ENCODE measurements around the gene TP53. TPM values are rescaled to one million over a fixed set of nuclear protein-coding genes. Genes with fewer than 3 reads are reported as not detected.

TP53 gene
- total RNA-seq, 2 experiments from 2014 or later = 69.2 to 172 TPM

DNA sequence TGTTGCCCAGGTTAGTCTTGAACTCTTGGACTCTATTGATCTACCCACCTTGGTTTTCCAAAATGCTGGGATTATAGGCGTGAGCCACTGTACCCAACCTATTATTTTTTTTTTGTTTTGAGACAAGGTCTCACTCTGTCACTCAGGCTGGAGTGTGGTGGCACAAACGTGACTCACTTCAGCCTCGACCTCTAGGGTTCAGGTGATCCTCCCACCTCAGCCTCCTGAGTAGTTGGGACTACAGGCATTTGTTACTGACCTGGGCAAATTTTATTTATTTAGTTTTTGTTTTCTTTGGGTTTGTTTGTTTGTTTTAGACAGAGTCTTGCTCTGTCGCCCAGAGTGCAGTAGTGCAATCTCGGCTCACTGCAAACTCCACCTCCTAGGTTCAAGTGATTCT, 63.6 kb downstream of the TP53 start:
- ChIA-PET CTCF (ENCODE audit: unreplicated experiment) (no interaction called here), POLR2A (no interaction called here)
- no peaks in the 10 kb centered on the region for H3K9me2 ChIP-seq (ENCODE audit: insufficient read depth, low read length)
- DNase-seq (ENCODE audit: low spot score) = no peak
- H3K79me2 ChIP-seq (ENCODE audit: insufficient read depth, low read depth, low read length) = no peaks in the 10 kb centered on the region
- H2AFZ ChIP-seq (ENCODE audit: low read length) = no peak overlapping the region
- no peak overlapping the region for H3K27ac ChIP-seq (ENCODE audit: low read depth, low read length, poor library complexity, severe bottlenecking)
- no peak overlapping the region for H3K4me3 ChIP-seq (ENCODE audit: low read depth, low read length, poor library complexity, severe bottlenecking)
- H3K9me3 ChIP-seq (ENCODE audit: low read length) = no peaks in the 10 kb centered on the region
- no peaks in the 10 kb centered on the region for H4K20me1 ChIP-seq (ENCODE audit: insufficient read depth, low read length)
- TF ChIP-seq CTCF (conservative IDR thresholded peaks at IDR 0.05; ENCODE audit: low read length) (no peak), EZH2phosphoT487 (IDR thresholded peaks at IDR 0.05; ENCODE audit: borderline replicate concordance, low read depth, low read length) (no peak)
- H3K36me3 ChIP-seq (ENCODE audit: insufficient read depth, low read length) = no peaks in the 10 kb centered on the region
- intact Hi-C loops (cut with micrococcal nuclease; ENCODE audit: unreplicated experiment) = no loop called here
- peaks cover 4% of the 10 kb centered on the region for H3K4me1 ChIP-seq (ENCODE audit: insufficient read depth, low read length, poor library complexity, severe bottlenecking)
- BruUV-seq (replicated peaks) = no TSS peak
- no peak overlapping the region for H3K4me2 ChIP-seq (ENCODE audit: low read length)

- Histone ChIP-seq H4K20me1 (ENCODE audit: insufficient read depth, low read length) (no peaks in the 10 kb centered on the region), H2AFZ (ENCODE audit: low read length) (no peak overlapping the region), H3K4me1 (ENCODE audit: insufficient read depth, low read length, poor library complexity, severe bottlenecking) (no peaks in the 10 kb centered on the region), H3K4me3 (ENCODE audit: low read depth, low read length, poor library complexity, severe bottlenecking) (no peak overlapping the region), H3K4me2 (ENCODE audit: low read length) (no peak overlapping the region), H3K36me3 (ENCODE audit: insufficient read depth, low read length) (no peaks in the 10 kb centered on the region), H3K9me3 (ENCODE audit: low read length) (no peaks in the 10 kb centered on the region), H3K27ac (ENCODE audit: low read depth, low read length, poor library complexity, severe bottlenecking) (no peak overlapping the region), H3K9me2 (ENCODE audit: insufficient read depth, low read length) (no peaks in the 10 kb centered on the region), H3K79me2 (ENCODE audit: insufficient read depth, low read depth, low read length) (no peaks in the 10 kb centered on the region)
- no peak for DNase-seq (ENCODE audit: low spot score)
- CTCF ChIA-PET (ENCODE audit: unreplicated experiment) = no interaction called here
- intact Hi-C loops (cut with micrococcal nuclease; ENCODE audit: unreplicated experiment) = no loop called here
- no TSS peak for BruUV-seq (replicated peaks)
- POLR2A ChIA-PET = interaction anchor here (0.6 to 1.2 kb wide), 2 partner anchors 12 to 68 kb away, joined by 3 read pairs; no protein-coding TSS in a partner anchor
- TF ChIP-seq CTCF (conservative IDR thresholded peaks at IDR 0.05; ENCODE audit: low read length) (no peak), EZH2phosphoT487 (IDR thresholded peaks at IDR 0.05; ENCODE audit: borderline replicate concordance, low read depth, low read length) (no peak)
Measured at GRCh38 chr17:7620835-7621234, 66.5 kb downstream of the TP53 start.

DNA sequence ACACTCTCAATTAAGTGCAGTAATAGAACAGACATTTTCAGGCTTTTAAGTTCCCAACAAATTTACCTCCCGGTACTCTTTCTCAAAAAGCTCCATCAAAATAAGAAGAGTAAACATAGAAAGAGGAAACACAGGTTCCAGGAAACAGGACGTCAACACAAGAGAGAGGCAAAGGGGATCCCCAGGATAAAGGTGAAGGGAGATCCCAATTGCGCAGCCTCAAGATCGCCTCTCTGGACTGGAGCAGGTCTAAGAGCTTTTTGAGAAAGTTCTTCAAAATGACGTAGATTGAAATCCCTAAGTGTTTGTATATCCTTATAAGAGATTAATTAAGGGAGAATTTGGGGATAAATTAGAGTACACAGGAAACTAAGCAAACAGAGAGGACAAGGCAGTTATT, 68.7 kb downstream of the TP53 start:
- no TSS peak for BruUV-seq (replicated peaks)
- H2AFZ ChIP-seq (ENCODE audit: low read length) = no peak overlapping the region
- H3K36me3 ChIP-seq (ENCODE audit: insufficient read depth, low read length) = no peaks in the 10 kb centered on the region
- H3K9me3 ChIP-seq (ENCODE audit: low read length) = no peaks in the 10 kb centered on the region
- peaks cover 7% of the 10 kb centered on the region for H3K79me2 ChIP-seq (ENCODE audit: insufficient read depth, low read depth, low read length)
- CTCF ChIA-PET (ENCODE audit: unreplicated experiment) = no interaction called here
- intact Hi-C loops (cut with micrococcal nuclease; ENCODE audit: unreplicated experiment) = no loop called here
- POLR2A ChIA-PET = interaction anchor here (0.7 kb wide), 2 partner anchors 8 to 378 kb away, joined by 3 read pairs; no protein-coding TSS in a partner anchor
- no peak for TF ChIP-seq EZH2phosphoT487 (IDR thresholded peaks at IDR 0.05; ENCODE audit: borderline replicate concordance, low read depth, low read length)
- TF ChIP-seq CTCF (conservative IDR thresholded peaks at IDR 0.05; ENCODE audit: low read length) = no peak
- no peaks in the 10 kb centered on the region for H3K9me2 ChIP-seq (ENCODE audit: insufficient read depth, low read length)
- H3K4me2 ChIP-seq (ENCODE audit: low read length) = no peak overlapping the region
- H4K20me1 ChIP-seq (ENCODE audit: insufficient read depth, low read length) = peaks cover 5% of the 10 kb centered on the region; the same call in 1 of the 2 replicates
- DNase-seq (ENCODE audit: low spot score) = no peak
- H3K4me1 ChIP-seq (ENCODE audit: insufficient read depth, low read length, poor library complexity, severe bottlenecking) = peaks cover 3% of the 10 kb centered on the region
- no peak overlapping the region for H3K4me3 ChIP-seq (ENCODE audit: low read depth, low read length, poor library complexity, severe bottlenecking)
- no peak overlapping the region for H3K27ac ChIP-seq (ENCODE audit: low read depth, low read length, poor library complexity, severe bottlenecking)

Other genes with a start within 250 kb of the TP53 start
- 1.3 and 2.8 TPM in 2 replicates for gene FGF11, start 248.0 kb downstream of the TP53 start, total RNA-seq (2014; rRNA removed; shearing (Covaris generic))
- 9.9 and 11.0 TPM in 2 replicates for gene FGF11, start 248.0 kb downstream of the TP53 start, total RNA-seq (2022)
- gene CHRNB1, start 242.4 kb downstream of the TP53 start, total RNA-seq (2014; rRNA removed; shearing (Covaris generic)) = 12.7 and 13.2 TPM in 2 replicates
- 13.4 and 15.6 TPM in 2 replicates for gene CHRNB1, start 242.4 kb downstream of the TP53 start, total RNA-seq (2022)
- 3.4 and 3.5 TPM in 2 replicates for gene ZBTB4, start 207.9 kb downstream of the TP53 start, total RNA-seq (2014; rRNA removed; shearing (Covaris generic))
- gene ZBTB4, start 207.9 kb downstream of the TP53 start, total RNA-seq (2022) = 3.9 and 4.6 TPM in 2 replicates
- gene SLC35G6, start 206.0 kb downstream of the TP53 start, total RNA-seq (2014; rRNA removed; shearing (Covaris generic)) = not detected in 2 replicates
- not detected in 2 replicates for gene SLC35G6, start 206.0 kb downstream of the TP53 start, total RNA-seq (2022)
- 76.6 and 84.2 TPM in 2 replicates for gene POLR2A, start 203.1 kb downstream of the TP53 start, total RNA-seq (2014; rRNA removed; shearing (Covaris generic))
- gene POLR2A, start 203.1 kb downstream of the TP53 start, total RNA-seq (2022) = 218 and 264 TPM in 2 replicates
- not detected in 2 replicates for gene TNFSF12, start 138.4 kb downstream of the TP53 start, total RNA-seq (2014; rRNA removed; shearing (Covaris generic))
- gene TNFSF12, start 138.4 kb downstream of the TP53 start, total RNA-seq (2022) = not detected in 2 replicates
- 0.49 and 0.98 TPM in 2 replicates for gene TNFSF13, start 128.7 kb downstream of the TP53 start, total RNA-seq (2014; rRNA removed; shearing (Covaris generic))
- gene TNFSF13, start 128.7 kb downstream of the TP53 start, total RNA-seq (2022) = 4.8 and 6.0 TPM in 2 replicates
- gene SENP3, start 125.6 kb downstream of the TP53 start, total RNA-seq (2014; rRNA removed; shearing (Covaris generic)) = 100 and 102 TPM in 2 replicates
- gene SENP3, start 125.6 kb downstream of the TP53 start, total RNA-seq (2022) = 62.4 and 77.6 TPM in 2 replicates
- 0.10 and 0.54 TPM in 2 replicates for gene CD68, start 107.9 kb downstream of the TP53 start, total RNA-seq (2014; rRNA removed; shearing (Covaris generic))
- 0.44 and 0.72 TPM in 2 replicates for gene CD68, start 107.9 kb downstream of the TP53 start, total RNA-seq (2022)
- gene MPDU1, start 103.6 kb downstream of the TP53 start, total RNA-seq (2014; rRNA removed; shearing (Covaris generic)) = 30.4 and 34.5 TPM in 2 replicates
- gene MPDU1, start 103.6 kb downstream of the TP53 start, total RNA-seq (2022) = 21.3 and 26.1 TPM in 2 replicates
- 0.23 and 1.6 TPM in 2 replicates for gene SOX15, start 97.4 kb downstream of the TP53 start, total RNA-seq (2014; rRNA removed; shearing (Covaris generic))
- gene SOX15, start 97.4 kb downstream of the TP53 start, total RNA-seq (2022) = 0.57 and 0.84 TPM in 2 replicates
- 24.6 and 32.4 TPM in 2 replicates for gene FXR2, start 72.6 kb downstream of the TP53 start, total RNA-seq (2014; rRNA removed; shearing (Covaris generic))
- 32.1 and 41.4 TPM in 2 replicates for gene FXR2, start 72.6 kb downstream of the TP53 start, total RNA-seq (2022)
- 16.0 and 16.9 TPM in 2 replicates for gene SAT2, start 59.7 kb downstream of the TP53 start, total RNA-seq (2014; rRNA removed; shearing (Covaris generic))
- gene SAT2, start 59.7 kb downstream of the TP53 start, total RNA-seq (2022) = 37.3 and 41.1 TPM in 2 replicates
- not detected in 2 replicates for gene SHBG, start 57.4 kb downstream of the TP53 start, total RNA-seq (2014; rRNA removed; shearing (Covaris generic))
- gene SHBG, start 57.4 kb downstream of the TP53 start, total RNA-seq (2022) = 0.50 and 0.53 TPM in 2 replicates
- gene ATP1B2, start 36.6 kb downstream of the TP53 start, total RNA-seq (2014; rRNA removed; shearing (Covaris generic)) = not detected in 2 replicates
- not detected in 2 replicates for gene ATP1B2, start 36.6 kb downstream of the TP53 start, total RNA-seq (2022)
- 30.7 and 39.3 TPM in 2 replicates for gene WRAP53, start 987 bp upstream of the TP53 start, total RNA-seq (2014; rRNA removed; shearing (Covaris generic))
- 24.8 and 27.4 TPM in 2 replicates for gene WRAP53, start 987 bp upstream of the TP53 start, total RNA-seq (2022)
- not detected in 2 replicates for gene EFNB3, start 17.7 kb upstream of the TP53 start, total RNA-seq (2014; rRNA removed; shearing (Covaris generic))
- 0.11 and 0.15 TPM in 2 replicates for gene EFNB3, start 17.7 kb upstream of the TP53 start, total RNA-seq (2022)
- 0.05 TPM in 1 of 2 replicates, not detected in the other for gene DNAH2, start 30.3 kb upstream of the TP53 start, total RNA-seq (2014; rRNA removed; shearing (Covaris generic))
- not detected in 2 replicates for gene DNAH2, start 30.3 kb upstream of the TP53 start, total RNA-seq (2022)
- gene KDM6B, start 146.7 kb upstream of the TP53 start, total RNA-seq (2014; rRNA removed; shearing (Covaris generic)) = 4.4 and 10.0 TPM in 2 replicates
- 46.4 and 62.9 TPM in 2 replicates for gene KDM6B, start 146.7 kb upstream of the TP53 start, total RNA-seq (2022)
- gene TMEM88, start 167.6 kb upstream of the TP53 start, total RNA-seq (2014; rRNA removed; shearing (Covaris generic)) = 0.41 TPM in 1 of 2 replicates, not detected in the other
- gene TMEM88, start 167.6 kb upstream of the TP53 start, total RNA-seq (2022) = 3.8 and 4.0 TPM in 2 replicates
- 168 and 205 TPM in 2 replicates for gene NAA38, start 170.1 kb upstream of the TP53 start, total RNA-seq (2014; rRNA removed; shearing (Covaris generic))
- 149 and 153 TPM in 2 replicates for gene NAA38, start 170.1 kb upstream of the TP53 start, total RNA-seq (2022)
- 16.9 and 18.1 TPM in 2 replicates for gene CYB5D1, start 170.5 kb upstream of the TP53 start, total RNA-seq (2014; rRNA removed; shearing (Covaris generic))
- 19.3 and 24.8 TPM in 2 replicates for gene CYB5D1, start 170.5 kb upstream of the TP53 start, total RNA-seq (2022)
- 42.5 and 59.6 TPM in 2 replicates for gene CHD3, start 201.3 kb upstream of the TP53 start, total RNA-seq (2014; rRNA removed; shearing (Covaris generic))
- gene CHD3, start 201.3 kb upstream of the TP53 start, total RNA-seq (2022) = 124 and 126 TPM in 2 replicates
- gene RNF227, start 228.8 kb upstream of the TP53 start, total RNA-seq (2014; rRNA removed; shearing (Covaris generic)) = 3.8 and 9.6 TPM in 2 replicates
- 4.7 and 5.8 TPM in 2 replicates for gene RNF227, start 228.8 kb upstream of the TP53 start, total RNA-seq (2022)
- gene KCNAB3, start 242.4 kb upstream of the TP53 start, total RNA-seq (2014; rRNA removed; shearing (Covaris generic)) = 4.3 and 5.6 TPM in 2 replicates
- gene KCNAB3, start 242.4 kb upstream of the TP53 start, total RNA-seq (2022) = 14.3 and 17.3 TPM in 2 replicates
- 40.2 and 41.0 TPM in 2 replicates for gene TRAPPC1, start 244.5 kb upstream of the TP53 start, total RNA-seq (2014; rRNA removed; shearing (Covaris generic))
- 150 and 178 TPM in 2 replicates for gene TRAPPC1, start 244.5 kb upstream of the TP53 start, total RNA-seq (2022)
- gene CNTROB, start 244.7 kb upstream of the TP53 start, total RNA-seq (2014; rRNA removed; shearing (Covaris generic)) = 49.1 and 55.4 TPM in 2 replicates
- 72.3 and 80.3 TPM in 2 replicates for gene CNTROB, start 244.7 kb upstream of the TP53 start, total RNA-seq (2022)

Data from OCI-LY7 (cell line).